HCT116 (cell line): ENCODE data around the gene C2orf92. TPM values are rescaled to one million over a fixed set of nuclear protein-coding genes. Genes with fewer than 3 reads are reported as not detected.

Experiments
- ATAC-seq: fragments of 200-7000 bp; cut with Tn5 transposase; 2 replicates; pipeline ENCODE4 v1.9.1; 2020; ENCODE audit warnings: mild to moderate bottlenecking, moderate library complexity
- BruUV-seq: library from RNA; stranded (reverse); fragments of 400-500 nt; replicated peaks from 2 replicates; lab custom pipeline; 2021; lab: Mats Ljungman, UMichigan
- CTCF ChIA-PET: fragments of 300-600 bp; sonication (Branson Sonifier 250); formaldehyde crosslinking; loops from one replicate; lab custom pipeline; 2021; ENCODE audit warnings: antibody characterized with exemption; lab: Charles Lee
- POLR2A ChIA-PET: fragments of 300-600, 350-600 bp; sonication (Branson Sonifier 250); formaldehyde crosslinking; loops from one replicate; lab custom pipeline; 2021; ENCODE audit warnings: antibody characterized with exemption; lab: Charles Lee
- RAD21 ChIA-PET, 2 experiments: fragments of 300-600 bp; sonication (Branson Sonifier 250); formaldehyde crosslinking; loops; one replicate each; lab custom pipeline; 2023; ENCODE audit warnings: low total read pairs in 2 of 2; ENCODE audit not compliant: uncharacterized antibody in 2 of 2, unreplicated experiment in 2 of 2, low non-redundant PET in 1 of 2; lab: Charles Lee
- DNase-seq: peaks from one replicate; pipeline ENCODE4 v3.0.0-alpha.2; 2010; ENCODE audit warnings: low read depth, low spot score
- H2AFZ ChIP-seq: fragments of 200-600 bp; shearing (Covaris generic), sonication (generic); 2 replicates; pipeline ENCODE4 v1.6.1; 2017; ENCODE audit warnings: low read depth, mixed run types, mixed read lengths, antibody characterized with exemption, low read length; ENCODE audit not compliant: poor library complexity, severe bottlenecking
- H3K27ac ChIP-seq: 2 replicates; pipeline ENCODE4 v1.5.1; 2012; ENCODE audit warnings: low read depth, low read length
- H3K27me3 ChIP-seq: fragments of 200-600 bp; sonication (generic); 2 replicates; pipeline ENCODE4 v1.6.1; 2016; ENCODE audit warnings: mixed run types, low read length, mixed read lengths; ENCODE audit not compliant: insufficient read depth
- H3K36me3 ChIP-seq, 2 experiments: fragments of 200-500 bp in 1 of 2; fragments of 200-600 bp in 1 of 2; sonication (Bioruptor generic) in 1 of 2; sonication (generic) in 1 of 2; 2 replicates each; pipeline versions ENCODE4 v1.5.1 to v1.6.1; 2014 to 2016; ENCODE audit warnings: low read length in 2 of 2, inconsistent platforms in 1 of 2, mixed read lengths in 1 of 2, mixed run types in 1 of 2; ENCODE audit not compliant: insufficient read depth in 2 of 2, control insufficient read depth in 1 of 2
- H3K4me1 ChIP-seq, 2 experiments: fragments of 200-600 bp in 1 of 2; sonication (generic) in 1 of 2; 2 replicates each; pipeline versions ENCODE4 v1.5.1 to v1.6.1; 2012 to 2017; ENCODE audit warnings: low read length in 2 of 2, inconsistent platforms in 1 of 2, mild to moderate bottlenecking in 1 of 2, mixed read lengths in 1 of 2, mixed run types in 1 of 2, moderate library complexity in 1 of 2; ENCODE audit not compliant: insufficient read depth in 2 of 2, control insufficient read depth in 1 of 2
- H3K4me2 ChIP-seq: fragments of 200-600 bp; sonication (generic); 2 replicates; pipeline ENCODE4 v1.6.1; 2017; ENCODE audit warnings: mixed run types, low read length, mixed read lengths
- H3K4me3 ChIP-seq, 2 experiments: fragments of 200-600 bp in 1 of 2; sonication (generic) in 1 of 2; replicated peaks in 1 of 2; 2 replicates each; pipeline ENCODE4 v1.5.1; 2011 to 2016; ENCODE audit warnings: low read length in 2 of 2, control low read depth in 1 of 2, low read depth in 1 of 2, mild to moderate bottlenecking in 1 of 2, mixed read lengths in 1 of 2, mixed run types in 1 of 2
- H3K79me2 ChIP-seq: fragments of 200-600 bp; sonication (generic); 2 replicates; pipeline ENCODE4 v1.6.1; 2017; ENCODE audit warnings: mild to moderate bottlenecking, mixed run types, low read length, moderate library complexity, mixed read lengths; ENCODE audit not compliant: insufficient read depth
- H3K9ac ChIP-seq: fragments of 200-600 bp; sonication (generic); 2 replicates; pipeline ENCODE4 v1.6.1; 2016; ENCODE audit warnings: low read length, mixed read lengths
- H3K9me2 ChIP-seq: fragments of 200-600 bp; sonication (generic), shearing (Covaris generic); 2 replicates; pipeline ENCODE4 v1.6.1; 2017; ENCODE audit warnings: mixed run types, mild to moderate bottlenecking, moderate library complexity; ENCODE audit not compliant: insufficient read depth
- H3K9me3 ChIP-seq, 2 experiments: fragments of 200-500 bp in 1 of 2; fragments of 200-600 bp in 1 of 2; sonication (Bioruptor generic) in 1 of 2; sonication (generic) in 1 of 2; 2 replicates each; pipeline ENCODE4 v1.6.1; 2014 to 2017; ENCODE audit warnings: low read length in 2 of 2, mixed read lengths in 2 of 2, inconsistent platforms in 1 of 2, low read depth in 1 of 2, mild to moderate bottlenecking in 1 of 2, mixed run types in 1 of 2, moderate library complexity in 1 of 2; ENCODE audit not compliant: control insufficient read depth in 1 of 2, insufficient read depth in 1 of 2
- H4K20me1 ChIP-seq: fragments of 200-600 bp; sonication (generic), shearing (Covaris generic); 2 replicates; pipeline ENCODE4 v1.6.1; 2017; ENCODE audit warnings: mixed run types, mild to moderate bottlenecking, moderate library complexity; ENCODE audit not compliant: insufficient read depth
- ELF1 ChIP-seq: IDR thresholded peaks from 2 replicates; pipeline ENCODE4 v1.6.1; 2012; ENCODE audit warnings: low read depth, borderline replicate concordance
- POLR2A ChIP-seq: IDR thresholded peaks from 2 replicates; pipeline ENCODE4 v1.7.0; 2011; ENCODE audit warnings: borderline replicate concordance; ENCODE audit not compliant: insufficient read depth, insufficient read length; ENCODE audit errors: extremely low read depth
- SIN3A ChIP-seq: IDR thresholded peaks from 2 replicates; pipeline ENCODE4 v1.6.1; 2012; ENCODE audit warnings: low read depth
- SP1 ChIP-seq: IDR thresholded peaks from 2 replicates; pipeline ENCODE4 v1.6.1; 2012; ENCODE audit warnings: low read depth
- SRF ChIP-seq: IDR thresholded peaks from 2 replicates; pipeline ENCODE4 v1.6.1; 2012; ENCODE audit warnings: low read depth
- YY1 ChIP-seq: IDR thresholded peaks from 2 replicates; pipeline ENCODE4 v1.6.1; 2011; ENCODE audit warnings: low read length, low read depth, moderate library complexity, mild to moderate bottlenecking; ENCODE audit not compliant: insufficient replicate concordance; ENCODE audit errors: extremely low read depth
- ZFX ChIP-seq: fragments of 450-650 bp; IDR thresholded peaks from 2 replicates; pipeline ENCODE4 v1.6.1; 2017
- intact Hi-C: fragments of 100-400 bp; cut with micrococcal nuclease; formaldehyde crosslinking; loops from 2 replicates; pipeline ENCODE4 v1.10.0; 2022
- total RNA-seq: library from RNA; stranded (reverse); gene quantifications from one replicate; pipeline ENCODE4 v1.2.1, GENCODE V29; 2021; ENCODE audit not compliant: unreplicated experiment
- TF ChIP-seq, protein P1 (sequence below): IDR thresholded peaks from 2 replicates; pipeline ENCODE4 v1.6.1; 2012; ENCODE audit warnings: low read depth
- TF ChIP-seq, protein P2 (sequence below), 3 experiments: fragments of 200-600 bp in 1 of 3; sonication (generic) in 1 of 3; IDR thresholded peaks in 2 of 3; conservative IDR thresholded peaks in 1 of 3; 2 replicates each; pipeline ENCODE4 v1.5.1; 2012 to 2017; ENCODE audit warnings: low read depth in 2 of 3, low read length in 2 of 3, antibody characterized with exemption in 1 of 3, borderline replicate concordance in 1 of 3, control low read depth in 1 of 3, mild to moderate bottlenecking in 1 of 3, mixed read lengths in 1 of 3, mixed run types in 1 of 3, moderate library complexity in 1 of 3; ENCODE audit not compliant: insufficient read depth in 1 of 3

C2orf92 gene
- total RNA-seq, 1 experiment from 2014 or later, result 3.0 TPM

- Histone ChIP-seq H3K79me2 (no peaks in the 10 kb centered on the region), H3K9me3 (no peaks in the 10 kb centered on the region), H2AFZ (no peak overlapping the region), H3K9me2 (no peaks in the 10 kb centered on the region), H4K20me1 (no peaks in the 10 kb centered on the region), H3K4me3 (no peak overlapping the region), H3K36me3 (no peaks in the 10 kb centered on the region), H3K27me3 (no peaks in the 10 kb centered on the region), H3K4me2 (no peak overlapping the region), H3K9ac (no peak overlapping the region), H3K27ac (no peak overlapping the region), H3K4me1 (peaks cover 0 to 5% of the 10 kb centered on the region in 2 experiments; a peak in 1 of 4 replicates)
- ChIA-PET RAD21 (interaction anchor here (1.0 to 2.1 kb wide), 3 partner anchors 34 to 108 kb away, joined by 3 to 9 read pairs (median 3); no protein-coding TSS in a partner anchor), CTCF (interaction anchor here (1.2 to 5.5 kb wide), 4 partner anchors 10 to 951 kb away, joined by 3 to 89 read pairs (median 16); partner anchors contain the start of gene ANKRD36B), POLR2A (no interaction called here)
- DNase-seq (no peak), ATAC-seq (no peak)
- intact Hi-C loops, result no loop called here
- TF ChIP-seq ELF1, result no peak
- TF ChIP-seq, protein P1, sequence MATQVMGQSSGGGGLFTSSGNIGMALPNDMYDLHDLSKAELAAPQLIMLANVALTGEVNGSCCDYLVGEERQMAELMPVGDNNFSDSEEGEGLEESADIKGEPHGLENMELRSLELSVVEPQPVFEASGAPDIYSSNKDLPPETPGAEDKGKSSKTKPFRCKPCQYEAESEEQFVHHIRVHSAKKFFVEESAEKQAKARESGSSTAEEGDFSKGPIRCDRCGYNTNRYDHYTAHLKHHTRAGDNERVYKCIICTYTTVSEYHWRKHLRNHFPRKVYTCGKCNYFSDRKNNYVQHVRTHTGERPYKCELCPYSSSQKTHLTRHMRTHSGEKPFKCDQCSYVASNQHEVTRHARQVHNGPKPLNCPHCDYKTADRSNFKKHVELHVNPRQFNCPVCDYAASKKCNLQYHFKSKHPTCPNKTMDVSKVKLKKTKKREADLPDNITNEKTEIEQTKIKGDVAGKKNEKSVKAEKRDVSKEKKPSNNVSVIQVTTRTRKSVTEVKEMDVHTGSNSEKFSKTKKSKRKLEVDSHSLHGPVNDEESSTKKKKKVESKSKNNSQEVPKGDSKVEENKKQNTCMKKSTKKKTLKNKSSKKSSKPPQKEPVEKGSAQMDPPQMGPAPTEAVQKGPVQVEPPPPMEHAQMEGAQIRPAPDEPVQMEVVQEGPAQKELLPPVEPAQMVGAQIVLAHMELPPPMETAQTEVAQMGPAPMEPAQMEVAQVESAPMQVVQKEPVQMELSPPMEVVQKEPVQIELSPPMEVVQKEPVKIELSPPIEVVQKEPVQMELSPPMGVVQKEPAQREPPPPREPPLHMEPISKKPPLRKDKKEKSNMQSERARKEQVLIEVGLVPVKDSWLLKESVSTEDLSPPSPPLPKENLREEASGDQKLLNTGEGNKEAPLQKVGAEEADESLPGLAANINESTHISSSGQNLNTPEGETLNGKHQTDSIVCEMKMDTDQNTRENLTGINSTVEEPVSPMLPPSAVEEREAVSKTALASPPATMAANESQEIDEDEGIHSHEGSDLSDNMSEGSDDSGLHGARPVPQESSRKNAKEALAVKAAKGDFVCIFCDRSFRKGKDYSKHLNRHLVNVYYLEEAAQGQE, result no peak
- no peak for TF ChIP-seq SP1
- TF ChIP-seq YY1, result no peak
- no peak for TF ChIP-seq SIN3A
- no peak for TF ChIP-seq ZFX
- TF ChIP-seq SRF, result no peak
- no peak for TF ChIP-seq POLR2A
- TF ChIP-seq, protein P2, sequence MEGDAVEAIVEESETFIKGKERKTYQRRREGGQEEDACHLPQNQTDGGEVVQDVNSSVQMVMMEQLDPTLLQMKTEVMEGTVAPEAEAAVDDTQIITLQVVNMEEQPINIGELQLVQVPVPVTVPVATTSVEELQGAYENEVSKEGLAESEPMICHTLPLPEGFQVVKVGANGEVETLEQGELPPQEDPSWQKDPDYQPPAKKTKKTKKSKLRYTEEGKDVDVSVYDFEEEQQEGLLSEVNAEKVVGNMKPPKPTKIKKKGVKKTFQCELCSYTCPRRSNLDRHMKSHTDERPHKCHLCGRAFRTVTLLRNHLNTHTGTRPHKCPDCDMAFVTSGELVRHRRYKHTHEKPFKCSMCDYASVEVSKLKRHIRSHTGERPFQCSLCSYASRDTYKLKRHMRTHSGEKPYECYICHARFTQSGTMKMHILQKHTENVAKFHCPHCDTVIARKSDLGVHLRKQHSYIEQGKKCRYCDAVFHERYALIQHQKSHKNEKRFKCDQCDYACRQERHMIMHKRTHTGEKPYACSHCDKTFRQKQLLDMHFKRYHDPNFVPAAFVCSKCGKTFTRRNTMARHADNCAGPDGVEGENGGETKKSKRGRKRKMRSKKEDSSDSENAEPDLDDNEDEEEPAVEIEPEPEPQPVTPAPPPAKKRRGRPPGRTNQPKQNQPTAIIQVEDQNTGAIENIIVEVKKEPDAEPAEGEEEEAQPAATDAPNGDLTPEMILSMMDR (IDR thresholded peaks at IDR 0.05 in 2 of 3, conservative IDR thresholded peaks at IDR 0.05 in 1 of 3; ENCODE audit: borderline replicate concordance in 1 of 3, insufficient read depth in 1 of 3, low read depth in 2 of 3, low read length in 2 of 3), result no peak
- BruUV-seq, result no TSS peak
These were observed 29.0 kb downstream of the C2orf92 start for GRCh38 chr2:97698530-97698929.
